ENCODE data around the gene LYZL2. TPM values are rescaled to one million over a fixed set of nuclear protein-coding genes. Genes with fewer than 3 reads are reported as not detected.
A peak's percentile ranks its signal among the peaks of the same experiment; 100 is the strongest.

LYZL2 gene
- total and polyA plus RNA-seq, 2 donors (not counting 1 experiment from before 2014, with no cell fraction given), result not detected

- no peak for TF ChIP-seq EZH2 (IDR thresholded peaks at IDR 0.05; ENCODE audit: low read length, missing control alignments)
- peak; percentile 83 to 88 for TF ChIP-seq CTCF (conservative IDR thresholded peaks at IDR 0.05 in 1 of 2, IDR thresholded peaks at IDR 0.05 in 1 of 2; ENCODE audit: low read depth in 1 of 2, low read length in 2 of 2)
- no peak overlapping the region for H3K27ac ChIP-seq (ENCODE audit: insufficient read depth, low read length)
Measured at GRCh38 chr10:30591249-30591670, 38.3 kb downstream of the LYZL2 start.

GRCh38 chr10:30589441-30589840, 40.1 kb downstream of the LYZL2 start:
- H3K4me2 ChIP-seq (ENCODE audit: extremely low read depth, insufficient read depth, low read length), result no peak overlapping the region
- no peaks in the 10 kb centered on the region for H3K79me2 ChIP-seq (ENCODE audit: control insufficient read depth, insufficient read depth, low read length)
- no peak overlapping the region for H3K9ac ChIP-seq (ENCODE audit: insufficient read depth, low read length)

More at GRCh38 chr10:30591249-30591670, 38.3 kb downstream of the LYZL2 start:
- peak; percentile 30 to 64 for DNase-seq (ENCODE audit: low read depth in 2 of 2)
- Histone ChIP-seq H3K79me2 (ENCODE audit: control insufficient read depth, insufficient read depth, low read length) (no peaks in the 10 kb centered on the region), H3K27me3 (ENCODE audit: control insufficient read depth, insufficient read depth, low read length) (peaks cover 13% of the 10 kb centered on the region), H3K9me3 (ENCODE audit: control insufficient read depth, insufficient read depth, low read depth, low read length) (no peaks in the 10 kb centered on the region), H2AFZ (ENCODE audit: low read length) (no peak overlapping the region), H4K20me1 (ENCODE audit: control insufficient read depth, extremely low read depth, insufficient read depth, low read length) (no peaks in the 10 kb centered on the region), H3K9ac (ENCODE audit: insufficient read depth, low read length) (no peak overlapping the region), H3K4me3 (replicated peaks in 1 of 4; ENCODE audit: control extremely low read depth in 1 of 4, insufficient read depth in 1 of 4, low read depth in 3 of 4, low read length in 4 of 4) (no peak overlapping the region), H3K36me3 (ENCODE audit: control insufficient read depth, insufficient read depth, low read length) (no peaks in the 10 kb centered on the region), H3K4me2 (ENCODE audit: extremely low read depth, insufficient read depth, low read length) (no peak overlapping the region), H3K4me1 (ENCODE audit: control insufficient read depth, extremely low read depth, insufficient read depth, low read length) (no peaks in the 10 kb centered on the region)

GRCh38 chr10:30587522-30588031, 42.0 kb downstream of the LYZL2 start:
- H3K4me2 ChIP-seq (ENCODE audit: extremely low read depth, insufficient read depth, low read length), result no peak overlapping the region
- no peak overlapping the region for H3K27ac ChIP-seq (ENCODE audit: insufficient read depth, low read length)
- TF ChIP-seq EZH2 (IDR thresholded peaks at IDR 0.05; ENCODE audit: low read length, missing control alignments), result no peak
- TF ChIP-seq CTCF (conservative IDR thresholded peaks at IDR 0.05 in 1 of 2, IDR thresholded peaks at IDR 0.05 in 1 of 2; ENCODE audit: low read depth in 1 of 2, low read length in 2 of 2), result no peak
- H4K20me1 ChIP-seq (ENCODE audit: control insufficient read depth, extremely low read depth, insufficient read depth, low read length), result no peaks in the 10 kb centered on the region
- H3K27me3 ChIP-seq (ENCODE audit: control insufficient read depth, insufficient read depth, low read length), result no peaks in the 10 kb centered on the region
- no peaks in the 10 kb centered on the region for H3K79me2 ChIP-seq (ENCODE audit: control insufficient read depth, insufficient read depth, low read length)
- H3K36me3 ChIP-seq (ENCODE audit: control insufficient read depth, insufficient read depth, low read length), result no peaks in the 10 kb centered on the region
- H3K9ac ChIP-seq (ENCODE audit: insufficient read depth, low read length), result no peak overlapping the region
- H3K9me3 ChIP-seq (ENCODE audit: control insufficient read depth, insufficient read depth, low read depth, low read length), result no peaks in the 10 kb centered on the region
- no peak for DNase-seq (ENCODE audit: low read depth in 2 of 2)
- no peak overlapping the region for H3K4me3 ChIP-seq (replicated peaks in 1 of 4; ENCODE audit: control extremely low read depth in 1 of 4, insufficient read depth in 1 of 4, low read depth in 3 of 4, low read length in 4 of 4)
- no peaks in the 10 kb centered on the region for H3K4me1 ChIP-seq (ENCODE audit: control insufficient read depth, extremely low read depth, insufficient read depth, low read length)
- H2AFZ ChIP-seq (ENCODE audit: low read length), result no peak overlapping the region

More at GRCh38 chr10:30589441-30589840, 40.1 kb downstream of the LYZL2 start:
- Histone ChIP-seq H3K9me3 (ENCODE audit: control insufficient read depth, insufficient read depth, low read depth, low read length) (no peaks in the 10 kb centered on the region), H3K4me1 (ENCODE audit: control insufficient read depth, extremely low read depth, insufficient read depth, low read length) (no peaks in the 10 kb centered on the region), H3K27ac (ENCODE audit: insufficient read depth, low read length) (no peak overlapping the region), H4K20me1 (ENCODE audit: control insufficient read depth, extremely low read depth, insufficient read depth, low read length) (no peaks in the 10 kb centered on the region), H3K27me3 (ENCODE audit: control insufficient read depth, insufficient read depth, low read length) (peaks cover 13% of the 10 kb centered on the region), H2AFZ (ENCODE audit: low read length) (no peak overlapping the region), H3K36me3 (ENCODE audit: control insufficient read depth, insufficient read depth, low read length) (no peaks in the 10 kb centered on the region), H3K4me3 (replicated peaks in 1 of 4; ENCODE audit: control extremely low read depth in 1 of 4, insufficient read depth in 1 of 4, low read depth in 3 of 4, low read length in 4 of 4) (no peak overlapping the region)
- DNase-seq (ENCODE audit: low read depth in 2 of 2), result no peak
- TF ChIP-seq CTCF (conservative IDR thresholded peaks at IDR 0.05 in 1 of 2, IDR thresholded peaks at IDR 0.05 in 1 of 2; ENCODE audit: low read depth in 1 of 2, low read length in 2 of 2), result no peak
- TF ChIP-seq EZH2 (IDR thresholded peaks at IDR 0.05; ENCODE audit: low read length, missing control alignments), result no peak
